ENCODE results near the gene KAT2B.

Gene KAT2B

GRCh38 chr3:20100151-20100550 lies 59.9 kb downstream of the KAT2B start:
- no peak for DNase-seq

DNA sequence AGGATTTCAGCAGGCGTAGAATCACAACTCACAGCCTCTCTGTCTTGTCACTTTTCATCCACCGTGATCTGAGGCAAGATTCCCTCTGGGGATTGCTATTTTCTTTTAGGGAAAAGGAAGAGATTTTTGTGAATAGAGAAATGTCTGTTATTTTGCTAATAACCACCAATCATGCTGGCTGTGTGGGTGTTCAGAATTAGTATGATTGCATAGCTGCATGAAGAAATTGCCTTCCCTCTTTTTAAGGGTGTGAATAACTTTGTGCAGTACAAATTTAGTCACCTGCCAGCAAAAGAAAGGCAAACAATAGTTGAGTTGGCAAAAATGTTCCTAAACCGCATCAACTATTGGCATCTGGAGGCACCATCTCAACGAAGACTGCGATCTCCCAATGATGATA lies 60.8 kb downstream of the KAT2B start:
- DNase-seq, result no peak

GRCh38 chr3:20103731-20104130 lies 63.5 kb downstream of the KAT2B start:
- DNase-seq, result no peak

DNA sequence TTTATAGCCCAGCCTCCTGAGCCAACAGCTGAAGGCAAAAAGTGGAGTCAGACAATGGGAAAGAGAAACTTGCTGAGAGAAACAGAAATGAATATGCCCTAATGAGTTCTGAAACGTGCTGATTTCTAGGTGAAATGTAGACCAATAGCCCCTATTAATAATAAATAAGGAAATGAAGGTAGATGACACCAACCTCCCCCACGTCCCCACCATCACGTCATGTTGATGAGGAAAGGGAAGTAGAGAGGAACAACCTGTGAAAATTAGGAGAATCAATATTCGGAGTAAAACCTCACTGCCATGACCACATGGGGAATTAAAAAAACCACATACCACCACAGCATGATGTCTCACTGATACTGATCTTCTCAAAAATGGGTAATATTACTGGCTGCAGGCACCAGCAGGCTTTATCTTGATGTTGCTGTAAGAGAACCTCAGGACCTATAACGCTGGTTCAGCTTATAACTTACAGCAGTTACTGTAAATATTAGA lies 64.0 kb downstream of the KAT2B start:
- DNase-seq, result no peak

DNA sequence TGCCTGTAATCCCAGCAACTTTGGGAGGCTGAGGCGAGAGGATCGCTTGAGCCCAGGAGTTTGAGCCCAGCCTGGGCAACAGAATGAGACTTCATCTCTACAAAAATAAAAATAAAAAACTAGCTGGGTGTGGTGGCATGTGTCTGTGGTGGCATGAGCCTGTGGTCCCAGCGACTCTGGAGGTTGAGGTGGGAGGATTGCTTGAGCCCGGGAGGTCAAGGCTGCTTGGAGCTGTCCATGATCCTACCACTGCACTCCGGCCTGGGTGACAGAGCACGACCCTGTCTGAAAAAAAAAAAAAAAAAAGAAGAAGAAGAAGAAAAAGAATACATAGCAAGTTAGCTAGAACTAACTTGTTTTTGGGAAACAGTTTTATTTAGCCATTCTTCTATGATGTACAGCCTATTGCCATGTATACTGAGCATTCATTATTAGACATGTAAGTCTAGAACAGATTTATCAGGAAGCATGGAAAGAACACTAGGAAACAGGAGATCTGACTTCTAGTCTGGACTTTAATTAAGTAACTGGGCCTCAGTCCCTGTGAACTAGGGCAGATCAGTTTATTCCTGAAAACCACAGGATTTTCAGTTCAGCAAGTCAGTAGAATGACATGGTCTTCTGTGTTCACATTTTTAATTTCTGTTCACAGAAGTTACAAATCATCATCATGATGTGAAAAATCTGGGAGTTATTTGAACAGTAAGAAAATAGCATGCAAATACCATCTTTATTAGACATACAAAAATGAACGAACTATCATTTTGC lies 65.5 kb downstream of the KAT2B start:
- no peak for DNase-seq

- no peak for DNase-seq
These were observed 67.5 kb downstream of the KAT2B start for GRCh38 chr3:20107722-20108121.

- no peak for DNase-seq
These were observed 68.6 kb downstream of the KAT2B start for GRCh38 chr3:20108869-20109268.

DNA sequence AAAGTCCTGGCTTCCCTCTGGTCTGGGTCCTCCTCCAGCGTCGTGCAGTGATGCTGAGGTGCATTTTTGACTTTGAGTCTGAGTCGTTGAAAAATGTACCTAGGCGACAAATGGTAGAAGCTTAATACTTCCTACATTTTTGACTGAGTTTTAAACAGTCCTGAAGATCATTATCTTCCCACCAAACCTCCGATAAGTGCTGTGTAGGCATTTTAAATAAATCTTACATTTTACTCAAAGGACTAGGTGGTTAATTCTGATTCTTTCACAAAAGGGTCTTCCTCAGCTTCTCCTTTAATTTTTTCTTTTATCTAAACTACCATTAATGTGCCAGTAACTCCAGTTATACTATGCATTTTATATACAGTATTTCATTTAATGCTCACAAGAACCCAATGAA lies 70.6 kb downstream of the KAT2B start:
- DNase-seq, result no peak

DNA sequence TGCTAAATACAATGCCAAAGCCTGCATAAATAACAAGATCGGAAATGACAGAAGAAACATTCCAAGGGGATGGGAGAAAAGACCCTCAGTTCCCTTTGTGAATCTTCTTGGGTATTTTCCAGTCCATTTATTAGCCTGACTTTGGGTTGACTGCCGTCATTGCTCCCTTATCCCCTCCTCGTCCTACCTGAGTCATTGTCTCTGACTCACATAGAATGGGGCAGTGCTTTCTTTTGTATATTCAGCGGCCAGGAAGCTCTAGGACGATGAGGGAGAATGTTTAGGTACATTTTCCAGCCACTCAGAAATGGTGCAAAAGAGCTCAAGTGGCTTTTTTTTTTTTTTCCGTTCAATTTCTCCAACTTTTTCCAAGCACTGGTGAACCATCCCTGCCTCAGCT lies 71.6 kb downstream of the KAT2B start:
- no peak for DNase-seq

DNA sequence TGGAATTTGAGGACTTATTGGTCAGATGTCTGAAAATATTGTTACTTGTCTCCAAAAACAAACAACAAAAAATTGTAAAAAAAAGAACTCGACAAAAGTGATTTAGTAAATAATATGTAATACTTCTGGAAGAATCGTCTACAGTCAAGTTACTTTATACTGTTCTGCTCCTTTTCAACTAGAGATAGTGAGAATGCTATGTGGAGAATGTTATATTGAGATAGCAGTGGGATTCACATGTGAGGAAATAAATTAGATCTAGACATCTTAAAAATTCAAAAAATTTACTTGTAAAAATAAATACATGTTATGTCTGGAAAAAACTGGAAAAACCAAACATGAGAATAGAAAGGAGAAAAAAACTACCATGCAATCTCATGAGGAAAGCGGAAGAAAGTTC lies 80.8 kb downstream of the KAT2B start:
- no peak for DNase-seq

DNA sequence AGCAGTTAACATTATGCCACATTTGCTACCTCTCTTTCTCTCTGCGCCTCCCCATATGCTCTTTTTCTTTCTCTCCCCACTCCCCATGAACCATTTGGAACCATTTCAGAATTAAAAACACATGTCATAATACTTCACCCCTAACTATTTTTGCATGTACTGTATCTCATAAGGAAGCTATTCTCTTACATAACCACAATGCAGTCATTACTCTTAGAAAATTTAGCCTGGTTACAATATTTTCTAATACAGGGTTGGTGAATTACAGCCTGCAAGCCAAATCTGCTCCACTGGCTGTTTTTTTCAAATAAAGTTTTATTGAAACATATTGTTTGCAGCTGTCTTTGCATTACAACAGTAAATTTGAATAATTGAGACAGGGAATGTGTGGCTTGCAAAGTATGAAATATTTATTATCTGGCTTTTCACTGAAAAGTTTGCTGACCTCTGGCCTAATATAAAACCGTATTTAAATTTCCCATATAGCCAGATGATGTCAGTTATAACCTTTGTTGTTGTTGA lies 82.9 kb downstream of the KAT2B start:
- DNase-seq, result no peak

DNA sequence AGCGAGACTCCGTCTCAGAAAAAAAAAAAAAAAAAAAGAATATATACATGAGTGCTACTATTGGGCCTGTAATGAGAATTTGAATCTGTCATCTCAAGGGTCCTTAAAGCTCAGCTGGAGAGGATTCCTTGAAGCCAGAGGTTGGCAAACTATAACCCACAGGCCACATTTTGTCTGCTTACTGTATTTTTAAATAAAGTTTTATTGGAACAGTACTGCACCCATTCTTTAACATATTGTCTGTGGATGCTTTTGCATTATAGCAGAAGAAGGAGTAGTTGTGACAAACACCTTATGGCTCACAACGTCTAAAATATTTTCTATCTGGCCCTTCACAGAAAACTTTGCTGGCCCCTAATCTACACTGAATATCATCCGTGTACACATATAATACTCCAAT lies 85.0 kb downstream of the KAT2B start:
- DNase-seq, result no peak

DNA sequence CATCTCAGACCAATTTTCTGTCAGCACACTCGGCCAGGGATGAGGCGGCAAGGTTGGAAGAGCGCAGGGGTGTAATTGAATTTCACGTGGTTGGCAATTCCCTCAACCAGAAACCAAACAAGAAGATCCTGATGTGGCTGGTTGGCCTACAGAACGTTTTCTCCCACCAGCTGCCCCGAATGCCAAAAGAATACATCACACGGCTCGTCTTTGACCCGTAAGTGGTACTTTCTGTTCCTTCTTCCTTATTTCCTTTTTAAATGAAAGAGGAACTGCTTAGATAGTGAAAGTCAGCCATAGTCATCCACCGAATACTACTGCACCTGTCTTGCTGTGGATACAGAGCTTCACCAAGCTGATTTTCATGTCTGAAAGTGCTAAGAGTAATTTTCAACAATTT lies 85.7 kb downstream of the KAT2B start:
- DNase-seq, result no peak

DNA sequence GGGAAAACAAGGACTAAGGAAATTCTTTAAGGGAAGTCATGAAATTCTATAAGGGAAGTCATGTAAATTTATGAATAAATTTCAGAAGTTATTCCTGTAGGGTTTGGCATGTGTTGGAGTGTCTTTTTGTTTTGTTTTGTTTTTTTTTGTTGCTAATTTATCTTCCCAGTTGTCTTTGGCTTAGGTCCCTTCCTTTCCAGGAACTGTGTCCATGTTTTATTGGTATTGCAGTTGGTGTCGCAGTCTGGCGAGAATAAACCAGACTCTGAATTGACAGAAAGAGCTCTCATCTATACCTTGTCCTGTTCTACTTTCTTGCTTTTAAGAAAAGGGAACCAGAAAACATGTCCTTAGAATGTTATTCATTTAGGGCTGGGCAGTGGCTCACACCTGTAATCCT lies 88.1 kb downstream of the KAT2B start:
- no peak for DNase-seq

GRCh38 chr3:20130106-20130505 lies 89.9 kb downstream of the KAT2B start:
- DNase-seq, result no peak

- no peak for DNase-seq
These were observed 96.0 kb downstream of the KAT2B start for GRCh38 chr3:20136231-20136630.

GRCh38 chr3:20137647-20138046 lies 97.4 kb downstream of the KAT2B start:
- no peak for DNase-seq

GRCh38 chr3:20140881-20141280 lies 100.6 kb downstream of the KAT2B start:
- no peak for DNase-seq

- DNase-seq, result no peak
These were observed 101.1 kb downstream of the KAT2B start for GRCh38 chr3:20141316-20141715.

DNA sequence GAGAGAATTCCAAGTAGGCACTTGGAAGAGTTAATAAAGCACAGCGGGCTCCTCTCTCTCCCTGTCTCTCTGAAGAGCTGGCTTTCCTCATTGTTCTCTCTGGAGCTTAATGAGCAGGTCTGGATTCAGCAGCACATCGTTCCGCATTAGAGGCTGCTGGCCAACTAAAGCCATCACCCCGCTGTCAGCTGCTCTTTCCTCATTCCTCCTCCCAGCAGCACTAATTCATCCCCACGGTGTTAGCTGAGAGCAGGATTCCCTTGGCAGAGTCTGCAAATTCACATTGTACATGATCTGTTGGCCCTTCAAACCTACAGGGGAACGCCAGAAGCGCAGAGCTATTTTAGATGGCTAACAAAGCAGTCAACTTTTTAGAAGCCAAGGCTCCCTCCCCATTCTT lies 101.6 kb downstream of the KAT2B start:
- no peak for DNase-seq

GRCh38 chr3:20142517-20142916 lies 102.3 kb downstream of the KAT2B start:
- DNase-seq, result no peak

- DNase-seq, result no peak
These were observed 103.3 kb downstream of the KAT2B start for GRCh38 chr3:20143519-20143918.

GRCh38 chr3:20145874-20146273 lies 105.6 kb downstream of the KAT2B start:
- no peak for DNase-seq

- no peak for DNase-seq
These were observed 106.1 kb downstream of the KAT2B start for GRCh38 chr3:20146301-20146700.

GRCh38 chr3:20147361-20147760 lies 107.1 kb downstream of the KAT2B start:
- DNase-seq, result no peak
